DND-41 (cell line): Measurements from ENCODE around the gene ADAMTSL3.

Source experiments
- ATAC-seq: fragments of 200-7000 bp; cut with Tn5 transposase; 3 replicates; pipeline ENCODE4 v1.9.1; 2021; ENCODE audit warnings: low read depth; ENCODE audit not compliant: insufficient read depth
- DNase-seq: peaks from one replicate; pipeline ENCODE4 v3.0.0-alpha.2; 2020
- H2AFZ ChIP-seq: 2 replicates; pipeline ENCODE4 v1.6.0; 2012; ENCODE audit warnings: low read depth, low read length
- H3K27ac ChIP-seq: 2 replicates; pipeline ENCODE4 v1.5.1; 2012; ENCODE audit warnings: low read length, inconsistent platforms
- H3K27me3 ChIP-seq: fragments of 200-600 bp; sonication (generic); 2 replicates; pipeline ENCODE4 v1.6.0; 2012; ENCODE audit warnings: low read length, mild to moderate bottlenecking, inconsistent platforms; ENCODE audit not compliant: insufficient read depth, poor library complexity
- H3K36me3 ChIP-seq: 2 replicates; pipeline ENCODE4 v1.5.1; 2012; ENCODE audit warnings: low read length, inconsistent platforms; ENCODE audit not compliant: insufficient read depth
- H3K4me1 ChIP-seq: 2 replicates; pipeline ENCODE4 v1.5.1; 2012; ENCODE audit warnings: mild to moderate bottlenecking, low read length; ENCODE audit not compliant: insufficient read depth
- H3K4me2 ChIP-seq: 2 replicates; pipeline ENCODE4 v1.6.0; 2012; ENCODE audit warnings: mild to moderate bottlenecking, moderate library complexity, low read length, inconsistent platforms; ENCODE audit not compliant: insufficient read depth
- H3K4me3 ChIP-seq, 2 experiments: fragments of 200-600 bp in 1 of 2; shearing (Covaris generic) in 1 of 2; 2 replicates each; pipeline ENCODE4 v1.5.1; 2012 to 2016; ENCODE audit warnings: inconsistent platforms in 2 of 2, low read length in 2 of 2, mild to moderate bottlenecking in 2 of 2, low read depth in 1 of 2, moderate library complexity in 1 of 2
- H3K79me2 ChIP-seq: 2 replicates; pipeline ENCODE4 v1.6.0; 2012; ENCODE audit warnings: low read length, inconsistent platforms; ENCODE audit not compliant: insufficient read depth
- H3K9ac ChIP-seq: 2 replicates; pipeline ENCODE4 v1.6.0; 2012; ENCODE audit warnings: low read depth, mild to moderate bottlenecking, inconsistent platforms, low read length, moderate library complexity
- H3K9me3 ChIP-seq: 2 replicates; pipeline ENCODE4 v1.5.1; 2012; ENCODE audit warnings: low read length, moderate library complexity, mild to moderate bottlenecking, inconsistent platforms; ENCODE audit not compliant: insufficient read depth, severe bottlenecking
- H4K20me1 ChIP-seq: 2 replicates; pipeline ENCODE4 v1.6.0; 2012; ENCODE audit warnings: low read length; ENCODE audit not compliant: insufficient read depth
- EZH2 ChIP-seq: IDR thresholded peaks from 3 replicates; pipeline ENCODE4 v1.6.1; 2012; ENCODE audit warnings: borderline replicate concordance, low read depth, mild to moderate bottlenecking, moderate library complexity, low read length, inconsistent platforms; ENCODE audit not compliant: severe bottlenecking
- TF ChIP-seq, protein P1 (sequence below): IDR thresholded peaks from 2 replicates; pipeline ENCODE4 v1.5.1; 2012; ENCODE audit warnings: borderline replicate concordance, low read length, moderate library complexity, mild to moderate bottlenecking; ENCODE audit not compliant: poor library complexity, severe bottlenecking; ENCODE audit errors: extremely low read depth

The ADAMTSL3 gene

DNA sequence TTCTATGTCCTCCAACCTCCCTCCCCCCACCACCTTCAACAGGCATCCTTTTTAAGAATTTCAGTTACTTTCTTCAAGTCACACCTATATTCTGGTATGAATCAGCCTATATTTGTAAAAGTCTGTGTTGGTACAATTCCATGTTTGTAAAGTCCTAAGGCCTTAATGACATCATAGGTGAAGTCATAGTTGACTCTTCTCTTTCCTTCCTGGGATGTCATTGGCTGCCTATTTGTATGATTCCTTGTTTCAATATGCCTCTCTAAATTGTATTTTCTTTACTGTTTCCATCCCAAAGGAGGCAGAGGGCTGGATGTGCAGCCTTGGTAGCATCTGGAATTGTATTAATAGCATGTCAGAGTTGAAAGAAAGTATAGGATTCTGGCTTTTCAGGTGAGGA, 56.5 kb downstream of the ADAMTSL3 start:
- ATAC-seq = no peak
- no peak for TF ChIP-seq EZH2
- TF ChIP-seq, protein P1, sequence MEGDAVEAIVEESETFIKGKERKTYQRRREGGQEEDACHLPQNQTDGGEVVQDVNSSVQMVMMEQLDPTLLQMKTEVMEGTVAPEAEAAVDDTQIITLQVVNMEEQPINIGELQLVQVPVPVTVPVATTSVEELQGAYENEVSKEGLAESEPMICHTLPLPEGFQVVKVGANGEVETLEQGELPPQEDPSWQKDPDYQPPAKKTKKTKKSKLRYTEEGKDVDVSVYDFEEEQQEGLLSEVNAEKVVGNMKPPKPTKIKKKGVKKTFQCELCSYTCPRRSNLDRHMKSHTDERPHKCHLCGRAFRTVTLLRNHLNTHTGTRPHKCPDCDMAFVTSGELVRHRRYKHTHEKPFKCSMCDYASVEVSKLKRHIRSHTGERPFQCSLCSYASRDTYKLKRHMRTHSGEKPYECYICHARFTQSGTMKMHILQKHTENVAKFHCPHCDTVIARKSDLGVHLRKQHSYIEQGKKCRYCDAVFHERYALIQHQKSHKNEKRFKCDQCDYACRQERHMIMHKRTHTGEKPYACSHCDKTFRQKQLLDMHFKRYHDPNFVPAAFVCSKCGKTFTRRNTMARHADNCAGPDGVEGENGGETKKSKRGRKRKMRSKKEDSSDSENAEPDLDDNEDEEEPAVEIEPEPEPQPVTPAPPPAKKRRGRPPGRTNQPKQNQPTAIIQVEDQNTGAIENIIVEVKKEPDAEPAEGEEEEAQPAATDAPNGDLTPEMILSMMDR = no peak

DNA sequence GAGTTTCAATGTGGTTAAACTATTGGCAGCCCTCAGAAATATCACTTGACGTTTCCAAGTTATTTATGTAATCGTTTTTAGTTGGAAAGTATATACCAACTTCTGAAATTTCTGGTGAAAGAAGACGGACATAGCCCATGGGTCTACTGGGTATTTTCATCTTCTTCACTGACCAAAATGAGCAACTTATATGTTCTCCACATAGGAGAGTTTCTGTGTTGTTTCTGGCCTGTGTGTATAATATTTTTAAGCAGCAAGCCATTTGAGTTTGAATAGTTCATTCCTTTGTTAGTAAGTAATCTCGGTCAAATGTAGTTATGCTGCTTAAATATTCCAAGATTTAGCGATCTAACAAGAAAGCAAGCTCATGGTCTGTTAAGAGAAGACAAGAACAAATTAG, 57.3 kb downstream of the ADAMTSL3 start:
- H3K27me3 ChIP-seq = no peaks in the 10 kb centered on the region
- TF ChIP-seq EZH2 = no peak
- TF ChIP-seq, protein P1 = no peak

More for the DNA sequence above, 56.5 kb downstream of the ADAMTSL3 start:
- H3K27ac ChIP-seq = no peak overlapping the region
- H3K9ac ChIP-seq = no peak overlapping the region
- H4K20me1 ChIP-seq = no peaks in the 10 kb centered on the region
- H3K36me3 ChIP-seq = no peaks in the 10 kb centered on the region
- no peak overlapping the region for H3K4me2 ChIP-seq
- H3K27me3 ChIP-seq = peaks cover 2% of the 10 kb centered on the region
- no peaks in the 10 kb centered on the region for H3K9me3 ChIP-seq
- H3K4me3 ChIP-seq = no peak overlapping the region
- H2AFZ ChIP-seq = no peak overlapping the region
- no peaks in the 10 kb centered on the region for H3K79me2 ChIP-seq
- no peak for DNase-seq
- no peaks in the 10 kb centered on the region for H3K4me1 ChIP-seq

DNA sequence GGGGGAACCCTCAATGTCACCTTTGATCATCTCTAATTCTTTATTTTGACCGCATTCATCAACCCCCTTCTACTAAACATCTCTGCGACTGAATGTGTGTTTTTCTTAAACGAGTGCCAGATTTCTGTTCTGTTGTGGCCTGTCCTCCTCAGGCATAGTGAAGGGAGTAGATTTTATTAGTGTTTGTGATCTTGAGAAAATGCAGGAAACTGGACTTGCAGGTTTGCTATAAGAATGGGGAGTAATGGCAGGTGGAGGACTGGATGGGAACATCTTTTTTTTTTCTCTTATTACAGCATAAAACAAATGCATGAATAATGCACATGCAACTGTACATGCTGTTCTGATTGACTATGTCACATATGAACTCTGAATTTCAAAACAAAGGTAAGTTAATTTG, 59.3 kb downstream of the ADAMTSL3 start:
- TF ChIP-seq, protein P1 = no peak
- no peak for TF ChIP-seq EZH2
- Histone ChIP-seq H3K9ac (no peak overlapping the region), H3K27ac (no peak overlapping the region), H3K79me2 (no peaks in the 10 kb centered on the region), H3K4me3 (no peak overlapping the region), H3K4me2 (no peak overlapping the region), H2AFZ (no peak overlapping the region), H3K4me1 (no peaks in the 10 kb centered on the region), H3K9me3 (no peaks in the 10 kb centered on the region), H4K20me1 (no peaks in the 10 kb centered on the region), H3K36me3 (no peaks in the 10 kb centered on the region), H3K27me3 (no peaks in the 10 kb centered on the region)
- DNase-seq (no peak), ATAC-seq (no peak)

More for the DNA sequence above, 57.3 kb downstream of the ADAMTSL3 start:
- Histone ChIP-seq H3K79me2 (no peaks in the 10 kb centered on the region), H3K9ac (no peak overlapping the region), H3K36me3 (no peaks in the 10 kb centered on the region), H3K9me3 (no peaks in the 10 kb centered on the region), H3K4me2 (no peak overlapping the region), H3K27ac (no peak overlapping the region), H3K4me1 (no peaks in the 10 kb centered on the region), H2AFZ (no peak overlapping the region), H4K20me1 (no peaks in the 10 kb centered on the region), H3K4me3 (no peak overlapping the region)
- no peak for DNase-seq
- no peak for ATAC-seq

DNA sequence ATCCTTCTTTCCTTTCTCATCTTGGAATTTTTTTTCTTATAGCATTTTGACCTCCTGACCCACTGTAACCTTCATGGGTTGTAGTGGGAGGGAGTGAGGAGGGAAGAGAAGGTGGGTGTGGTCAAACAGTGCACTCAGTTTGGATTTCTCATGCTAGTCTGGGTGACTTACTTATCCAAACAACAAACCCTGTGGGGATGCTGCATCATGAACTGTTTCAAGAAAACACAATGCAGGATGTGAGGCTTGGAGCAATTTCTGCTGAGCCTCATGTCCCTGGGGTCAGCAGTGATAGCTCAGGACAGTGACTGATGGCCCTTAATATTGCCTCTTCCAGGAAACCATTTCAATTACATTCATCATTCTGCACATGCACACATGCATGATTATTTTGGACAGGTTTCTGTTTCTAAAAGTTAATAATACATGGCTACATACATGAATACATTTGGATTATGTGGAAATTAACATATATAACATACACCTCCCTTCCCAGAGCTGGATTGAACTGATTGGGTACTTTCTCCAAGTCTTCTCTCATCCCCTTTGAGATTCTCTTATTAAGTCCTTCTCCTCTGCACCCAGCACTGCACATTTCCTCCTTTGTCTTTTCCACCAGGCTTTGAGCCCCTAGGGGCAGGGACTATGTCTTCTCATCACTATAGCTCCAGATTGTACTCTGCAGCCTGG, 61.2 kb downstream of the ADAMTSL3 start:
- Histone ChIP-seq H3K36me3 (no peaks in the 10 kb centered on the region), H3K4me1 (no peaks in the 10 kb centered on the region), H3K79me2 (no peaks in the 10 kb centered on the region), H2AFZ (no peak overlapping the region), H3K4me3 (no peak overlapping the region), H3K27ac (no peak overlapping the region), H3K4me2 (no peak overlapping the region), H3K9ac (no peak overlapping the region), H4K20me1 (no peaks in the 10 kb centered on the region), H3K9me3 (no peaks in the 10 kb centered on the region), H3K27me3 (no peaks in the 10 kb centered on the region)
- TF ChIP-seq EZH2 = no peak
- TF ChIP-seq, protein P1 = no peak
- ATAC-seq (no peak), DNase-seq (no peak)
